HG03442 (cell line): ENCODE results near the gene KDM6B.
A peak's percentile ranks its signal among the peaks of the same experiment; 100 is the strongest.

Experiments used
- ATAC-seq: cut with Tn5 transposase; IDR thresholded peaks from one replicate; pipeline ENCODE4 v1.9.1; 2021; ENCODE audit warnings: mild to moderate bottlenecking, moderate library complexity; ENCODE audit not compliant: unreplicated experiment

KDM6B gene

GRCh38 chr17:7839190-7839875, 5.3 kb downstream of the KDM6B start:
- ATAC-seq, result no peak

GRCh38 chr17:7839876-7840261, 5.9 kb downstream of the KDM6B start:
- ATAC-seq, result no peak

- no peak for ATAC-seq
These were observed 6.4 kb downstream of the KDM6B start for GRCh38 chr17:7840441-7840840.

- no peak for ATAC-seq
These were observed 6.9 kb downstream of the KDM6B start for GRCh38 chr17:7840875-7841274.

GRCh38 chr17:7841396-7841914, 7.4 kb downstream of the KDM6B start:
- ATAC-seq, result peak; percentile 10

GRCh38 chr17:7841915-7842379, 7.9 kb downstream of the KDM6B start:
- peak; percentile 14 for ATAC-seq

GRCh38 chr17:7842380-7843256, 8.6 kb downstream of the KDM6B start:
- ATAC-seq, result peak; percentile 24

GRCh38 chr17:7843257-7843535, 9.2 kb downstream of the KDM6B start:
- ATAC-seq, result no peak

GRCh38 chr17:7843536-7844291, 9.7 kb downstream of the KDM6B start:
- ATAC-seq, result peak; percentile 21

- ATAC-seq, result peak; percentile 41
These were observed 10.5 kb downstream of the KDM6B start for GRCh38 chr17:7844292-7845154.

- ATAC-seq, result no peak
These were observed 11.5 kb downstream of the KDM6B start for GRCh38 chr17:7845359-7846062.

- ATAC-seq, result no peak
These were observed 12.2 kb downstream of the KDM6B start for GRCh38 chr17:7846063-7846735.

GRCh38 chr17:7846765-7847661, 13.0 kb downstream of the KDM6B start:
- ATAC-seq, result no peak

GRCh38 chr17:7848131-7848579, 14.1 kb downstream of the KDM6B start:
- ATAC-seq, result no peak

- no peak for ATAC-seq
These were observed 14.7 kb downstream of the KDM6B start for GRCh38 chr17:7848739-7849129.

GRCh38 chr17:7849130-7849750, 15.2 kb downstream of the KDM6B start:
- no peak for ATAC-seq

- ATAC-seq, result no peak
These were observed 15.9 kb downstream of the KDM6B start for GRCh38 chr17:7849751-7850504.
